Head of caudate nucleus (tissue), 42 donors: ENCODE measurements around the gene TMEM132D.

Source experiments
- DNase-seq, 42 donors: peaks; one replicate each; pipeline versions ENCODE4 v3.0.0 to v3.0.0-alpha.2; 2020 to 2021; ENCODE audit warnings: mixed read lengths in 7 of 42
- intact Hi-C: fragments of 100-400 bp; cut with DNase I; formaldehyde crosslinking; loops from one replicate; pipeline ENCODE4 v1.15.0; 2022

TMEM132D gene

DNA sequence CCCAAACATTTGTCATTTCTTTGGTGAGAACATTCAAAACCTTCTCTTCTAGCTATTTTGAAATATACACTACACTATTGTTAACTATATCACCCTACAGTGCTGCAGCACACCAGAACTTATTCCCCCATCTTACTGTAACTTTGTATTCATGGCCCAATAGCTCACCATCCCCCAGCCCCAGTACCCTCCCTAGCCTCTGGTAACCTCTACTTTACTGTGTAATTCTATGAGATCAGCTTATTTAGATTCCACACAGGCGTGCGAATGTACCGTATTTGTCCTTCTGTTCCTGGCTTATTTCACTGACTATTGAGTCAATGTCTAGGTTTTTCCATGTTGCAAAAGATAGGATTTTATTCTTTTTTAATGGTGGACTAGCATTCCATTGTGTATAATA is 469.0 kb downstream of the TMEM132D start:
- intact Hi-C loops, result no loop called here
- DNase-seq, result no peak

DNA sequence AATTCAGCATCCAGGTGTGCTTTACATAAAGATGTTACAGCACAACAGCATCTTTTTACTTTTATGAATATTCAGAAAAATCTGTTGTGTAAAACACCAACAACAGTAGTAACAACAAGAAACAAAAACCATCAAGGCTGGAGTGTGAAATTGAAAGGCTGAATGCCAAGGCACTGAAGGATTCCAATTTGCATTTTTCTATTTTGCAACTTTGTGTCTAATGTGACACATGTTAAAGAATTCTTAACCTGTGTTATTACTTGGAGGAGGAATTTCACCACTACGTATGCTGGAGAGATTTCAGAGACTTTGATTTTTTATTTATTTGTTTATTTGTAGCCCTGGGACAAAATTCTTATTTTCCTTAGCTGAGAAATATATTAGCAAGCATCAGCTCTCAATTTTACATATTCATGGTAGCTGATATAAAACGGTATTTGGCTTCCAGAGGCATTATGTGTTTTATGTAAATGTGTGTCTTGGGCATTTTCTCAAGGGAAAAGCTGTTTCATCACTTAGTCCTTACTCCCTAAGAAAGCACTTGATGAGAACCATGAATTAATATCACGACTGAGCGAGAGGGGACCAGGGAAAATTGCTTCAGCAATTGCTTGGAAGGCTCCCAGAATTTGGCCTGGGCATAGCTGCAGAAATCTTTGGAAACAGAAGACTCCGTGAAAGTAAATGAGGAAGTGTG is 475.4 kb downstream of the TMEM132D start:
- no peak for DNase-seq
- intact Hi-C loops, result no loop called here

- DNase-seq, result no peak
- intact Hi-C loops, result no loop called here
These were observed 480.7 kb downstream of the TMEM132D start for GRCh38 chr12:129423041-129423580.

DNA sequence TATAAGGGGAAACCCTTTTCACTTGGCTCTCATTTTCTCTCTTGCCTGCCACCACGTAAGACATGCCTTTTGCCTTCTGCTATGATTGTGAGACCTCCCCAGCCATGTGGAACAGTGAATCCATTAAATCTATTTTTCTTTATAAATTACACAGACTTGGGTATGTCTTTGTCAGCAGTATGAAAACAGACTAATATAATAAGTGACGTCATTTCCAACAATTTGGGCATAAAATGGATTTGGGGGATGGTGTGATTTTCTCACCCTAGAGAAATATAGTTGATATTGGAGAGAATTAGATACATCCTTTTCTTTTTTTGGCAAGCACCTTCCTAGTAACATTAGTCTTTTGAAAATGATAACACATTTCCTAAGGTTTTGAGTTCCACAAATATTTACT is 490.5 kb downstream of the TMEM132D start:
- intact Hi-C loops, result no loop called here
- DNase-seq, result no peak

GRCh38 chr12:129409281-129409680 is 494.5 kb downstream of the TMEM132D start:
- DNase-seq, result no peak
- intact Hi-C loops, result no loop called here

- intact Hi-C loops, result no loop called here
- DNase-seq, result no peak
These were observed 499.3 kb downstream of the TMEM132D start for GRCh38 chr12:129404556-129404955.

GRCh38 chr12:129401572-129401971 is 502.3 kb downstream of the TMEM132D start:
- intact Hi-C loops, result no loop called here
- DNase-seq, result no peak

DNA sequence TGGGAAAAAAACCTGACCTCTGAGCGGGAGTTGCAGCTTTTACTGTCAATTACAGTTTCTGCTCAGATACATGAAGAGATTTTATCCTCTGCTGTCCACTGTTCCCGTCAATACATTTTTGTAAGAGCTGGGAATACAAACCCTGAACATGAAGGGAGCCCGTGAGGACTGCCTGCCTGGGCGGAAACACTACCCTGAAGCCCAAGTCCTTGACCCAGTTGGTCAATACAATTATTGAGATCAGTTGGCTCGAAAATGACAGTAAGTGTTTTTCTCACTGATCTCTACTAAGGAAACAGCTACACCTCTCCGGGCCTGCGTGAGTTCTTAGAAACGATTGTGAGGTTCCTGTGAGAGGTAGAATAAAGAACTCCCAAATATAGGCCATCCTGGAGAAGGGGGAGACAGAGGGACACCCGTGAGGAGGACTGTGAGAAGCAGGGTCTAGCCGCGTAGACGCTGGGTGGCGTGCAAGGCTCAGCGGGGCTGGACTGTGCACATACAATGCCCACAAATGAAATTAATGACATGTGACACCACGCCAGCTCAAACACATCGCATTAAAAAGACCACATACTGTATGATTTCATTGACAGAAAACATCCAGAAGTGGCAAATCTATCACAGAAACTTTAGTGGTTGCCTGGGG is 509.5 kb downstream of the TMEM132D start:
- DNase-seq, result no peak
- intact Hi-C loops, result no loop called here

DNA sequence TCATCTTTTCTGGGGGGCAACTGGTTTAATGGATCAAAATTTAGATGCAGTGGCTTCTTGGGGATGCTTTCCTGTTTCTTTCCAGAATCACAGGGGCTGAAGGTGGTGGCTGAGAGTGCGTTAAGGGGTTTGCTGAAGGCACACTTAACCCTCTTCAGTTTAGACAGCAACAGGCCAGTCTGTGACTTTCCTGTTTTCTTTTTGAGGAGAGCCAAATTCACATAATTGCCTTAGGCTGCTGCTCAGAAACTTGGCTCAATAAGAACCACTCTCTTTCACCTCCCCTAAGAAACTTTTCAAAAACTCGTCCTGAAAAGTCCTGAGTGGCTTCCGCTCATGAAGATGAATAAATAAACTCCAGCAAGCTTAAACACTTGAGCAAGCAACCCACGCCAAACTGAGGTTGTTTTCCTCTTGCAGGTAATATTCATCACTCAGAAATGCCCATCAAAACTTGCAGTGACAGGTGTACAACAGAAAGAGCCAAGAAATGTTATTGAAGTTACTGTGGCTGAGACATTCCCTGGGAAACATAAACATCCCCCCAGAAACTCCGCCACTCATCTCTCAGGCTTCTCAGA is 510.4 kb downstream of the TMEM132D start:
- DNase-seq, result no peak
- intact Hi-C loops, result no loop called here

GRCh38 chr12:129385637-129385990 is 518.2 kb downstream of the TMEM132D start:
- intact Hi-C loops, result no loop called here
- DNase-seq, result no peak

- DNase-seq, result no peak
- intact Hi-C loops, result no loop called here
These were observed 519.9 kb downstream of the TMEM132D start for GRCh38 chr12:129383956-129384355.

GRCh38 chr12:129381715-129382114 is 522.1 kb downstream of the TMEM132D start:
- intact Hi-C loops, result no loop called here
- no peak for DNase-seq

GRCh38 chr12:129379076-129379804 is 524.6 kb downstream of the TMEM132D start:
- no peak for DNase-seq
- intact Hi-C loops, result no loop called here

DNA sequence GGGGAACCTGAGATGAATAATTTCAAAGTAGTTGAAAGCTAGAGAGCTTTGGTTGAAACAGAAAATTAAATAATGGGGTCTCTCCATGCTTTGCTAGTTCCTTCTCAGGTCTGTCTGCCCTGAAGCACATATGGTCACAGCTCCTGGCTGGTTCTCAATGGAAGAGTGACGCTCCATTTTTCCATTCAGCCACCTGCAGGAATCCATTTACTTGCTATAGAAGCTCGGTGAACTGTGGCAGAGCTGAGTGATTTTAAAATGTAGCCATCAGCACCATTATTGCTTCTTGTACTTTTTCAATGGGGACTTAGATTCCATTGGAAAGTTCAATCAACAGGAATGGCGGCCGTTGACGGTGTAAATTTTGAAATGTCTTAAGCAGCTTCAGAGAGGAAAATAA is 525.3 kb downstream of the TMEM132D start:
- intact Hi-C loops, result no loop called here
- no peak for DNase-seq

GRCh38 chr12:129373746-129374145 is 530.1 kb downstream of the TMEM132D start:
- intact Hi-C loops, result no loop called here
- no peak for DNase-seq

DNA sequence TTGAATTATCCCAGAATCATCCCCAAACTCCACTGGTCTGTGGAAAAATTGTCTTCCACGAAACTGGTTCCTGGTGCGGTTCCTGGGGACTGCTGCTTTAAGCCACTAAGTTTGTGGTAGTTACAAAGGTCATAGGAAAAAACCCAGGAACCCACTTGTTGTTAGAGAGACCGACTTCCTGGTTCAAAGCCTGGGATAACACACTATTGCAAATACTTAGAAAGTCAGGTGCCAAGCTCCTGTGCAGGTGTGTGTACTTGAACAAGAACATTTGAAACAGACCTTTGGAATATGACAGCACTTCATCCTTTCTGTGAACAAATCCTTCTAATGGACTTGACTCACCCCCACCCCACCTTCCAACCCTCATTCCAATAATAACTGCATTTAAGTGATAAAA is 530.9 kb downstream of the TMEM132D start:
- intact Hi-C loops, result no loop called here
- DNase-seq, result no peak

GRCh38 chr12:129372348-129372747 is 531.5 kb downstream of the TMEM132D start:
- DNase-seq, result no peak
- intact Hi-C loops, result no loop called here

DNA sequence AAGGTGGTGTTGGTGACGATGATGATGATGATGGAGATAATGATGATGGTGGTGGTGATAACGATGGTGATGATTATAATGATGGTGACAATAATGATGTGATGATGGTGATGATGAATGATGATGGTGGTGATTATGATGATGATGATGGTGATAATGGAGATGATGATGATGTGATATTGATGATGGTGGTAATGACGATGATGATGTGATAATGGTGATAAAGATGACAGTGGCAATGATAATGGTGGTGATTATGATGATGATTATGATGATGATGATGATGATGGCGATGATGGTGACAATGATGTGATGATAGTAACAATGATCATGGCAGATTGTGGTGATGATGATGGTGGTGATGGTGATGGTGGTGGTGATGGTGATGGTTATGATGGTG is 532.6 kb downstream of the TMEM132D start:
- DNase-seq, result no peak
- intact Hi-C loops, result no loop called here

DNA sequence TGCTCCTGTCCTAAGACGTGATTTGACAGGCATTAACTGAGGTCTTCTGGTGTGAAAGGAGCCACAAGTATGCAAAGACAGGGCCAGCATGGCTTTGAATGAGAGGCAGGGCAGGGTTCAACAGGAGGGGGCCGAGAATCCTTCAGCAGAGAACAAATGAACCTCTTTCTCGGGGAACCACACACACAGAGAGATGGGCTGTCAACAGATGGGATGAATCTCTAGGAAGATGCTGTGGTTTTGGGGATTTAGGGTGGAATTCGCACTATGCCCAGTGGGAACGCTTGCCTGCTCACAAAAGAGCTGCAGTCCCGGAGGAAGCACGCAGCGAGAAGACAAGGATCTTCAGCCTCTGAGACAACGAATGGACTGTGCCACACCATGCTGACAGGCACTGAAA is 537.2 kb downstream of the TMEM132D start:
- DNase-seq, result no peak
- intact Hi-C loops, result no loop called here

- no peak for DNase-seq
- intact Hi-C loops, result no loop called here
These were observed 540.8 kb downstream of the TMEM132D start for GRCh38 chr12:129363041-129363440.
